ENCODE results near the gene CFDP1.

GRCh38 chr16:75289189-75289588 lies 144.1 kb downstream of the CFDP1 start:
- TF ChIP-seq SMC3 (IDR thresholded peaks at IDR 0.05), result no peak
- TF ChIP-seq RAD21 (conservative IDR thresholded peaks at IDR 0.05 in 1 of 2, IDR thresholded peaks at IDR 0.05 in 1 of 2), result no peak
